H1 (cell line): ENCODE results near the gene ESR1. TPM values are rescaled to one million over a fixed set of nuclear protein-coding genes. Genes with fewer than 3 reads are reported as not detected.

ENCODE experiments used
- CTCF ChIA-PET: fragments of 300-600 bp; sonication (Branson Sonifier 250); formaldehyde crosslinking; loops from one replicate; lab custom pipeline; 2021; ENCODE audit not compliant: partially characterized antibody; lab: Charles Lee
- POLR2A ChIA-PET: fragments of 300-600 bp; sonication (Branson Sonifier 250); formaldehyde crosslinking; loops from one replicate; lab custom pipeline; 2021; ENCODE audit warnings: inconsistent platforms; ENCODE audit not compliant: partially characterized antibody; lab: Charles Lee
- DNase-seq, 2 experiments: peaks; one replicate each; pipeline versions ENCODE4 v3.0.0 to v3.0.0-alpha.2; 2010 to 2022; ENCODE audit warnings: low spot score in 2 of 2, low read depth in 1 of 2, mixed read lengths in 1 of 2
- FAIRE-seq: peaks from 2 replicates; lab custom pipeline; 2011; peaks lifted over from hg19 to GRCh38; lab: Jason Lieb, UNC
- H2AFZ ChIP-seq: 2 replicates; pipeline ENCODE4 v1.8.1; 2012; ENCODE audit warnings: low read length, inconsistent platforms
- H2AK5ac ChIP-seq: 2 replicates; pipeline ENCODE4 v1.6.1; 2013; ENCODE audit warnings: low read depth, low read length
- H2BK120ac ChIP-seq: replicated peaks from 2 replicates; pipeline ENCODE3; 2013; ENCODE audit warnings: low read depth, low read length, inconsistent platforms
- H2BK12ac ChIP-seq: 2 replicates; pipeline ENCODE4 v1.6.1; 2013; ENCODE audit warnings: low read depth, low read length
- H2BK15ac ChIP-seq: 2 replicates; pipeline ENCODE4 v1.6.1; 2013; ENCODE audit warnings: low read length
- H2BK20ac ChIP-seq: 2 replicates; pipeline ENCODE4 v1.6.1; 2013; ENCODE audit warnings: low read length
- H2BK5ac ChIP-seq: 2 replicates; pipeline ENCODE4 v1.6.1; 2013; ENCODE audit warnings: low read depth, low read length
- H3K14ac ChIP-seq: 2 replicates; pipeline ENCODE4 v1.6.1; 2013; ENCODE audit warnings: inconsistent platforms; ENCODE audit not compliant: insufficient read length
- H3K18ac ChIP-seq: 2 replicates; pipeline ENCODE4 v1.6.1; 2013; ENCODE audit warnings: low read length; ENCODE audit errors: extremely low read depth
- H3K23ac ChIP-seq: 2 replicates; pipeline ENCODE4 v1.6.1; 2013; ENCODE audit warnings: inconsistent platforms; ENCODE audit not compliant: insufficient read length
- H3K23me2 ChIP-seq: 2 replicates; pipeline ENCODE4 v1.6.1; 2013; ENCODE audit warnings: low read depth, low read length
- H3K27ac ChIP-seq: 2 replicates; pipeline ENCODE4 v1.6.1; 2011; ENCODE audit warnings: low read depth, low read length, inconsistent platforms
- H3K27me3 ChIP-seq, 4 experiments: replicated peaks in 1 of 4; 1 replicate in 1 of 4; 2 replicates in 3 of 4; pipeline versions ENCODE4 v1.6.1 to v1.8.1; 2011 to 2013; ENCODE audit warnings: low read length in 3 of 4, mild to moderate bottlenecking in 3 of 4, inconsistent platforms in 2 of 4, mixed read lengths in 2 of 4, moderate library complexity in 1 of 4; ENCODE audit not compliant: control insufficient read depth in 3 of 4, insufficient read depth in 3 of 4; ENCODE audit errors: extremely low read depth in 1 of 4
- H3K36me3 ChIP-seq, 4 experiments: 2 replicates each; pipeline versions ENCODE4 v1.6.1 to v1.8.1; 2011 to 2013; ENCODE audit warnings: mild to moderate bottlenecking in 4 of 4, low read length in 3 of 4, moderate library complexity in 2 of 4, control low read depth in 1 of 4, inconsistent platforms in 1 of 4; ENCODE audit not compliant: insufficient read depth in 4 of 4, control insufficient read depth in 2 of 4
- H3K4ac ChIP-seq: replicated peaks from 2 replicates; pipeline ENCODE3; 2013; ENCODE audit warnings: low read length, low read depth, mixed read lengths, inconsistent platforms; ENCODE audit not compliant: insufficient read length
- H3K4me1 ChIP-seq, 4 experiments: replicated peaks in 1 of 4; 1 replicate in 1 of 4; 2 replicates in 3 of 4; pipeline versions ENCODE4 v1.6.1 to v1.8.1; 2011 to 2013; ENCODE audit warnings: low read length in 3 of 4, inconsistent platforms in 2 of 4, mixed read lengths in 1 of 4; ENCODE audit not compliant: insufficient read depth in 4 of 4, control insufficient read depth in 3 of 4
- H3K4me2 ChIP-seq, 2 experiments: 2 replicates each; pipeline versions ENCODE4 v1.6.1 to v1.8.1; 2011 to 2013; ENCODE audit warnings: low read depth in 2 of 2, low read length in 2 of 2, control low read depth in 1 of 2, inconsistent platforms in 1 of 2, mild to moderate bottlenecking in 1 of 2; ENCODE audit not compliant: insufficient read depth in 1 of 2
- H3K4me3 ChIP-seq, 4 experiments: fragments of 200-600, 300-600 bp in 1 of 4; sonication (generic), shearing (Covaris generic), sonication (Bioruptor Twin) in 1 of 4; 2 replicates each; pipeline versions ENCODE4 v1.5.1 to v1.8.1; 2011 to 2016; ENCODE audit warnings: low read length in 4 of 4, low read depth in 3 of 4, control low read depth in 2 of 4, inconsistent platforms in 2 of 4, mild to moderate bottlenecking in 2 of 4, mixed read lengths in 1 of 4, moderate library complexity in 1 of 4; ENCODE audit not compliant: insufficient read depth in 2 of 4; ENCODE audit errors: extremely low read depth in 1 of 4
- H3K56ac ChIP-seq: replicated peaks from 2 replicates; pipeline ENCODE3; 2013; ENCODE audit warnings: low read depth, mild to moderate bottlenecking, mixed read lengths, low read length, inconsistent platforms; ENCODE audit not compliant: insufficient read length
- H3K79me1 ChIP-seq: 2 replicates; pipeline ENCODE4 v1.6.1; 2013; ENCODE audit warnings: low read depth, low read length, control low read depth
- H3K79me2 ChIP-seq, 2 experiments: 2 replicates each; pipeline versions ENCODE4 v1.6.1 to v1.8.1; 2012 to 2013; ENCODE audit warnings: low read length in 2 of 2, mild to moderate bottlenecking in 2 of 2, inconsistent platforms in 1 of 2; ENCODE audit not compliant: insufficient read depth in 2 of 2, control insufficient read depth in 1 of 2
- H3K9ac ChIP-seq, 4 experiments: replicated peaks in 1 of 4; 1 replicate in 1 of 4; 2 replicates in 3 of 4; pipeline versions ENCODE4 v1.6.1 to v1.8.1; 2011 to 2013; ENCODE audit warnings: low read depth in 3 of 4, low read length in 3 of 4, control low read depth in 2 of 4, mild to moderate bottlenecking in 2 of 4, moderate library complexity in 2 of 4, inconsistent platforms in 1 of 4; ENCODE audit errors: extremely low read depth in 1 of 4
- H3K9me3 ChIP-seq, 2 experiments: 2 replicates each; pipeline versions ENCODE4 v1.6.1 to v1.8.1; 2012 to 2013; ENCODE audit warnings: mild to moderate bottlenecking in 2 of 2, moderate library complexity in 2 of 2, control low read depth in 1 of 2, inconsistent platforms in 1 of 2, low read depth in 1 of 2, low read length in 1 of 2, mixed read lengths in 1 of 2; ENCODE audit not compliant: insufficient read depth in 2 of 2
- H4K20me1 ChIP-seq, 2 experiments: replicated peaks in 1 of 2; 2 replicates each; pipeline versions ENCODE3 to v1.8.1; 2011 to 2013; ENCODE audit warnings: inconsistent platforms in 2 of 2, low read length in 2 of 2, mild to moderate bottlenecking in 1 of 2; ENCODE audit not compliant: insufficient read depth in 2 of 2, control insufficient read depth in 1 of 2
- H4K5ac ChIP-seq: 2 replicates; pipeline ENCODE4 v1.6.1; 2013; ENCODE audit warnings: low read length, low read depth, mixed read lengths, inconsistent platforms; ENCODE audit not compliant: insufficient read length
- H4K8ac ChIP-seq: 2 replicates; pipeline ENCODE4 v1.8.0; 2013; ENCODE audit warnings: mild to moderate bottlenecking, moderate library complexity, low read length, inconsistent platforms; ENCODE audit not compliant: insufficient read depth; ENCODE audit errors: extremely low read depth
- H4K91ac ChIP-seq: replicated peaks from 2 replicates; pipeline ENCODE3; 2013; ENCODE audit warnings: low read length, mixed read lengths, inconsistent platforms; ENCODE audit not compliant: insufficient read length
- ATF2 ChIP-seq: IDR thresholded peaks from 2 replicates; pipeline ENCODE4 v1.6.1; 2012; ENCODE audit warnings: low read length, inconsistent platforms
- CBX5 ChIP-seq: fragments of 300-800, 300-1000 bp; sonication (generic); IDR thresholded peaks from 2 replicates; pipeline ENCODE4 v1.7.1; 2016; ENCODE audit warnings: antibody characterized with exemption, low read length, low read depth
- HDAC2 ChIP-seq, 2 experiments: fragments of 300-600 bp in 1 of 2; sonication (generic) in 1 of 2; IDR thresholded peaks; 2 replicates each; pipeline ENCODE4 v1.6.1; 2011 to 2012; ENCODE audit warnings: low read depth in 2 of 2, low read length in 2 of 2, mild to moderate bottlenecking in 2 of 2, moderate library complexity in 2 of 2, borderline replicate concordance in 1 of 2, inconsistent platforms in 1 of 2
- HDAC6 ChIP-seq: IDR thresholded peaks from one replicate; pipeline ENCODE4 v1.7.1; 2012; ENCODE audit warnings: low read depth, mild to moderate bottlenecking, inconsistent platforms, low read length, moderate library complexity
- NANOG ChIP-seq: IDR thresholded peaks from 2 replicates; pipeline ENCODE4 v1.6.1; 2011; ENCODE audit warnings: low read length, low read depth, mild to moderate bottlenecking, inconsistent platforms; ENCODE audit not compliant: insufficient read depth, poor library complexity, severe bottlenecking
- RAD21 ChIP-seq, 2 experiments: IDR thresholded peaks in 1 of 2; conservative IDR thresholded peaks in 1 of 2; 2 replicates each; pipeline ENCODE4 v1.6.1; 2011; ENCODE audit warnings: low read depth in 2 of 2, low read length in 2 of 2, improper control_type of control experiment in 1 of 2, inconsistent platforms in 1 of 2, mild to moderate bottlenecking in 1 of 2, moderate library complexity in 1 of 2
- SIX5 ChIP-seq: IDR thresholded peaks from 2 replicates; pipeline ENCODE4 v1.6.1; 2011; ENCODE audit warnings: mild to moderate bottlenecking, low read depth, low read length
- WGBS, 2 experiments: shearing (Covaris generic) in 1 of 2; methylation state at CpG; one replicate each; pipeline versions ENCODE4 v1.1.6 to v1.1.7; 2013 to 2015; ENCODE audit warnings: low lambda C conversion rate in 2 of 2, mixed read lengths in 2 of 2, inconsistent platforms in 1 of 2, low coverage in 1 of 2, missing lambda C conversion rate in 1 of 2; ENCODE audit not compliant: insufficient replicate concordance in 2 of 2, insufficient coverage in 1 of 2, insufficient read length in 1 of 2; ENCODE audit errors: extremely low coverage in 1 of 2, missing lambda C conversion rate in 1 of 2; 5-methylcytosine and 5-hydroxymethylcytosine counted together
- polyA plus RNA-seq, 7 experiments: library from polyadenylated mRNA; depleted of rRNA in 3 of 7; stranded (reverse) in 5 of 7; unstranded in 2 of 7; fragments of >200 nt in 5 of 7; fragments of 200-250 nt in 2 of 7; gene quantifications; 1 replicate in 5 of 7; 2 replicates in 1 of 7; 4 replicates in 1 of 7; pipeline versions ENCODE4 v1.2.1 to v1.2.3, GENCODE V29; 2011 to 2013; ENCODE audit warnings: missing spikeins in 2 of 7, mixed read lengths in 2 of 7
- total RNA-seq: library from RNA; stranded (reverse); fragmentation: NEBNext Ultra II Directional; extraction: Animal tissue kit (Norgen Biotek cat#: 25700); gene quantifications from 2 replicates; pipeline ENCODE4 v1.2.1, GENCODE V29; 2021
- TF ChIP-seq, protein P1 (sequence below): IDR thresholded peaks from 2 replicates; pipeline ENCODE4 v1.6.1; 2012; ENCODE audit warnings: inconsistent platforms

Gene ESR1
- total and polyA plus RNA-seq, 2 of the 8 experiments (the other 6 are each of a cell fraction or from before 2014, with no cell fraction given) = 0.03 to 0.17 TPM

DNA sequence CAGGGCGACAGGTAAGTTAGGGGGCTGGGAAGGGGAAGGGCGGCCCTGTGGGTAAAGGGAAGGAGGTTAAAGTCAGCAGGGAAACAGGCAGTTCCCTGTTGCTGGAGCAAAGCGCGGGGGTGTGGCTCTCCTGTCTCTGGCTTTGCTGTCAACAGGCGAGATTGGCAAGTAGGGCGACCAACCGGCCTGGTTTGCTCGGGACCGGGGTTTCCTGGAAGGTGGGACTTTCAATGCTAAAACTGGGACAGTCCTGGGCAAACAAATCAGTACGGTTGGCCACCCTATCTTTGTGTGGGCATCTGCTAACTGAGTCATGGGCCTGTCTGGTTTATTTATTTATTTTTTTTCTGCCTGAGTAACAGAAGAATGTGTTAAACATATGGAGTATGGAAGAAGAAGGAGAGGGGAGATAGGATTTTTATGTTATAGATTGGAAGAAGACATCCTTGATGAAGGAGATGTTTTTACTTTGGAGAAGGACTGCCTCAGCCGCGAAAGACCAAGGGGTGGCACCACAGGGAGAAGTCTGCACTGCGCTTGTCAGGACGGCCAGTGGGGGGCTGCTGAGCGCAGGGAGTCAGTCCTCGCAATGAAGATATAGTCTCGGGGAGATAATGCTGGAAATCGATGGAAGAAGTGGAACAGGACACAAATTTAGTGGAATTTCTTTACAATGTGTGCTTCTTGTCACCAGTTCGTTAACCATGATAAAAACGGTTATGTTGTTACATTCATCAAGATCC lies 43.4 kb upstream of the ESR1 start:
- no peak overlapping the region for H3K18ac ChIP-seq
- peaks cover 0 to 9% (median 2%) of the 10 kb centered on the region in 4 experiments; a peak in 3 of 7 replicates for H3K4me1 ChIP-seq
- peaks cover 1% of the 10 kb centered on the region; the same call in 1 of the 2 replicates for H3K23me2 ChIP-seq
- no peaks in the 10 kb centered on the region for H3K79me1 ChIP-seq
- no peaks in the 10 kb centered on the region for H3K36me3 ChIP-seq
- ChIA-PET CTCF (interaction anchor here (0.7 to 3.0 kb wide), 20 partner anchors 9 to 513 kb away, joined by 3 to 31 read pairs (median 4); no protein-coding TSS in a partner anchor), POLR2A (no interaction called here)
- no peak overlapping the region for H3K23ac ChIP-seq
- H3K14ac ChIP-seq = no peak overlapping the region
- DNase-seq (peak; percentile 83 to 93), FAIRE-seq (peak; percentile 81)
- H4K5ac ChIP-seq = no peak overlapping the region
- H3K79me2 ChIP-seq = no peaks in the 10 kb centered on the region
- peak overlapping the region; percentile 46 to 56 for H3K4me2 ChIP-seq
- no peak overlapping the region for H2BK12ac ChIP-seq
- H2BK20ac ChIP-seq = no peak overlapping the region
- no peaks in the 10 kb centered on the region for H4K20me1 ChIP-seq
- H4K91ac ChIP-seq = no peak overlapping the region
- 18% methylated on average over 20 of the region's 20 CpGs; no CpG with 5 or more reads in 1 of the 2 experiments for WGBS, 2 experiments
- H2AK5ac ChIP-seq = no peak overlapping the region
- no peaks in the 10 kb centered on the region for H3K9me3 ChIP-seq
- H4K8ac ChIP-seq = no peak overlapping the region
- H3K4me3 ChIP-seq = peak overlapping the region in 1 of 4 experiments; percentile 51; a peak in 3 of 8 replicates
- H2BK120ac ChIP-seq = no peak overlapping the region
- H2BK5ac ChIP-seq = no peak overlapping the region
- H3K27ac ChIP-seq = no peak overlapping the region
- no peak overlapping the region for H2BK15ac ChIP-seq
- H2AFZ ChIP-seq = peak overlapping the region; percentile 88; the same call in 1 of the 2 replicates
- H3K9ac ChIP-seq = no peak overlapping the region
- H3K27me3 ChIP-seq = peaks cover 0 to 1% (median 0%) of the 10 kb centered on the region in 4 experiments; a peak in 1 of 7 replicates
- H3K56ac ChIP-seq = no peak overlapping the region
- H3K4ac ChIP-seq = no peak overlapping the region
- peak; percentile 56 to 59 for TF ChIP-seq RAD21 (IDR thresholded peaks at IDR 0.05 in 1 of 2, conservative IDR thresholded peaks at IDR 0.05 in 1 of 2; ENCODE audit: low read depth in 2 of 2, low read length in 2 of 2)
- no peak for TF ChIP-seq ATF2
- no peak for TF ChIP-seq NANOG
- no peak for TF ChIP-seq CBX5
- no peak for TF ChIP-seq SIX5
- TF ChIP-seq, protein P1, sequence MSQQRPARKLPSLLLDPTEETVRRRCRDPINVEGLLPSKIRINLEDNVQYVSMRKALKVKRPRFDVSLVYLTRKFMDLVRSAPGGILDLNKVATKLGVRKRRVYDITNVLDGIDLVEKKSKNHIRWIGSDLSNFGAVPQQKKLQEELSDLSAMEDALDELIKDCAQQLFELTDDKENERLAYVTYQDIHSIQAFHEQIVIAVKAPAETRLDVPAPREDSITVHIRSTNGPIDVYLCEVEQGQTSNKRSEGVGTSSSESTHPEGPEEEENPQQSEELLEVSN = no peak
- no peak for TF ChIP-seq HDAC2 (IDR thresholded peaks at IDR 0.05; ENCODE audit: borderline replicate concordance in 1 of 2, low read depth in 2 of 2, low read length in 2 of 2)
- TF ChIP-seq HDAC6 = no peak
